Fibroblast of lung (primary cell): ENCODE data around the gene MCM3AP.

Experiments
- CTCF ChIP-seq, 2 donors: IDR thresholded peaks in 1 of 2; conservative IDR thresholded peaks in 1 of 2; 1 replicate in 1 of 2; 2 replicates in 1 of 2; pipeline ENCODE4 v1.5.1; 2011 to 2012; ENCODE audit warnings: low read length in 2 of 2, control low read depth in 1 of 2, inconsistent platforms in 1 of 2, low read depth in 1 of 2, mild to moderate bottlenecking in 1 of 2
- EZH2 ChIP-seq: IDR thresholded peaks from 2 replicates; pipeline ENCODE4 v1.5.1; 2012; ENCODE audit warnings: low read length, control low read depth, mild to moderate bottlenecking; ENCODE audit errors: missing control alignments

GRCh38 chr21:46304955-46305354 is 19.5 kb upstream of the MCM3AP start:
- TF ChIP-seq CTCF (conservative IDR thresholded peaks at IDR 0.05 in 1 of 2, IDR thresholded peaks at IDR 0.05 in 1 of 2; ENCODE audit: low read depth in 1 of 2, low read length in 2 of 2), result no peak
- TF ChIP-seq EZH2, result no peak
